ENCODE measurements around the gene CMTR1. TPM values are rescaled to one million over a fixed set of nuclear protein-coding genes. Genes with fewer than 3 reads are reported as not detected.
A peak's percentile ranks its signal among the peaks of the same experiment; 100 is the strongest.

The CMTR1 gene
- total and polyA plus RNA-seq, 10 of the 15 experiments (the other 5 are each of a cell fraction or from before 2014, with no cell fraction given): 2.7 to 67.0 (median 46.2) TPM

- H3K79me2 ChIP-seq (ENCODE audit: control insufficient read depth, insufficient read depth, low read length): no peaks in the 10 kb centered on the region
- H2AFZ ChIP-seq (ENCODE audit: control insufficient read depth, low read depth, low read length): no peak overlapping the region
- in situ Hi-C loops (cut with MboI) (no loop called here), intact Hi-C loops (cut with micrococcal nuclease; ENCODE audit: unreplicated experiment) (no loop called here)
- CTCF ChIA-PET: interaction anchor here (1.5 to 2.8 kb wide), 2 partner anchors 31 to 59 kb away, joined by 7 to 18 read pairs; no protein-coding TSS in a partner anchor
- no TSS peak for BruUV-seq (replicated peaks)
- TF ChIP-seq TCF3 (IDR thresholded peaks at IDR 0.05; ENCODE audit: borderline replicate concordance, insufficient read depth, low read depth, low read length): no peak
- TF ChIP-seq ZNF217 (IDR thresholded peaks at IDR 0.05): no peak
- TF ChIP-seq CUX1 (IDR thresholded peaks at IDR 0.05; ENCODE audit: insufficient replicate concordance, low read depth, low read length): no peak
- no peak for TF ChIP-seq KAT2A (conservative IDR thresholded peaks at IDR 0.05; ENCODE audit: control insufficient read depth, low read depth, low read length)
- 0 out of 2 replicates have a peak, but pooled peaks have one; percentile 31 for TF ChIP-seq NFYB (IDR thresholded peaks at IDR 0.05; ENCODE audit: insufficient read depth, low read depth, low read length)
- ATAC-seq: no peak
- SMC1A ChIA-PET (ENCODE audit: uncharacterized antibody, unreplicated experiment): no interaction called here
- no peak for DNase-seq (ENCODE audit: low read depth, low spot score)
- H3K4me3 ChIP-seq: no peak overlapping the region
- H4K20me1 ChIP-seq (ENCODE audit: control insufficient read depth, insufficient read depth): no peaks in the 10 kb centered on the region
- no peak for FAIRE-seq
- H3K9ac ChIP-seq (ENCODE audit: control insufficient read depth, insufficient read depth, low read length): no peak overlapping the region
- no peaks in the 10 kb centered on the region for H3K27me3 ChIP-seq (replicated peaks in 1 of 2; ENCODE audit: control insufficient read depth in 2 of 2, insufficient read depth in 2 of 2, low read length in 1 of 2)
- no peak overlapping the region for H3K27ac ChIP-seq (ENCODE audit: control insufficient read depth, insufficient read depth)
- no peaks in the 10 kb centered on the region for H3K9me3 ChIP-seq (replicated peaks; ENCODE audit: control insufficient read depth, insufficient read depth, low read length)
- RAD21 ChIA-PET (ENCODE audit: unreplicated experiment): interaction anchor here (1.6 kb wide), 1 partner anchor 12 kb away, joined by 5 read pairs; no protein-coding TSS in a partner anchor
- POLR2A ChIA-PET: interaction anchor here (1.4 to 4.8 kb wide), 3 partner anchors 10 to 69 kb away, joined by 3 to 31 read pairs (median 4); no protein-coding TSS in a partner anchor
- H3K36me3 ChIP-seq (ENCODE audit: control insufficient read depth in 2 of 2, insufficient read depth in 2 of 2, low read length in 1 of 2): no peaks in the 10 kb centered on the region
- H3K4me2 ChIP-seq (ENCODE audit: control insufficient read depth, insufficient read depth): no peak overlapping the region
- peaks cover 30% of the 10 kb centered on the region for H3K4me1 ChIP-seq (ENCODE audit: control insufficient read depth, insufficient read depth, low read length)
- 82% methylated on average over 5 of the region's 5 CpGs for WGBS (ENCODE audit: insufficient coverage, insufficient replicate concordance, low lambda C conversion rate, missing lambda C conversion rate)
Observed at GRCh38 chr6:37507077-37507476, 74.1 kb downstream of the CMTR1 start.

All from GM12878 (cell line).